Measurements from ENCODE around the gene MYRF.

Gene MYRF

DNA sequence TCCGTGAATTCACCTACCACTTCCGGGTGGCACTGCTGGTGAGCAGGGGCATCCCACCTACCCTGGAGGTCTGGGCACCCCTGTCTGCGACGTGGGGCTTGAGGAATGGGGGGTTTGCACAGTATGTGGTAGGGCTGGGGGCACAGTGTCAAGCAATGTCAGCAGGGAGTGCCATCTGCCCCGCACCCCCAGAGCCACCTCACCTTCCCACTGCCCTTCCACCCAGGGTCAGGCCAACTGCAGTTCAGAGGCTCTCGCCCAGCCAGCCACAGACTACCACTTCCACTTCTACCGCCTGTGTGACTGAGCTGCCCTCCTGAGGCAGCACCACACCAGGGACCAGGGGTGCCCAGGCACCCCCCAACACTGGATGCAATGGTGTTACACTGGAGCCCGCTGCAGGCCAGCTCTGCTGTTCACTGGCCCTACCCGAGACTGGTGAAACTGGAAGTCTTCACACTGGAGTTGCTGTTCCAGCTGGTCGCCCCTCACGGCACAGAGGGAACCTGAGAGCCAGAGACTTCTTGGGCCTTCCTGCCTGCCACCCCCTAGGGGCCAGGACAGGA is 33.5 kb downstream of the MYRF start:
- DNase-seq (ENCODE audit: low spot score), result no peak
- no peak overlapping the region for H3K27ac Mint-ChIP-seq
- H3K4me1 Mint-ChIP-seq (ENCODE audit: low read depth), result peaks cover 10% of the 10 kb centered on the region
- H3K9me3 Mint-ChIP-seq, result no peaks in the 10 kb centered on the region
- H3K27me3 Mint-ChIP-seq (ENCODE audit: low read depth), result no peaks in the 10 kb centered on the region
- peaks cover 31% of the 10 kb centered on the region for H3K36me3 Mint-ChIP-seq (ENCODE audit: low read depth)
- no peak overlapping the region for H3K4me3 Mint-ChIP-seq

DNA sequence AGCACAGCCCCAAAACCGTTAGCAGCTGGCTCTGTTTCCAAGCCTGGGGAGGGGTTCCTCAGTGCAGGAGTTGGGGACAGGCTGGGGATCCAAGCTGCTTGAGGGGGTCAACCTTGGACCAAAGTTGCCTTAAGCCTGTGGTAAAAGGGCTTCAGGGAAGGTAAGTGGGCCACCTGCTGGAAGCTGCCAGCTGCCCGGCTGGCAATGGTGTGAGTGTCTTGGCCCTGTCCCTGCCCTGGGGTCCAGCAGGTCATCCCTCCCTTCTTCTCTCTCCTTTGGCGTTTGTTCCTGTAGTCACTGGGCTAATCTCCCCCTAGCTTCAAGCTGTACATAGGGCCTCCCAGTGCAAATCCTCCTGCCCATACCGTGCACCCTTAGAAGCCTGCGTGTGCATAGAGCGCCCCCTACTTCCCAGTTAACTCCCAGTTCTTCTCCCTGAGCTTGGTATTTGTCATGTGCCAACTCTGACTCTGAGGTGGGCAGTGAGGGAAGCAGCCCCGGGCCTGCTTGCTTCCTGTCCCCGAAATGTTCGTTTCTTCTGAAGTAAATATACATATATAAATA is 35.6 kb downstream of the MYRF start:
- no peaks in the 10 kb centered on the region for H3K9me3 Mint-ChIP-seq
- no peak for DNase-seq (ENCODE audit: low spot score)
- H3K36me3 Mint-ChIP-seq (ENCODE audit: low read depth), result peaks cover 39% of the 10 kb centered on the region
- no peaks in the 10 kb centered on the region for H3K27me3 Mint-ChIP-seq (ENCODE audit: low read depth)
- no peak overlapping the region for H3K27ac Mint-ChIP-seq
- H3K4me3 Mint-ChIP-seq, result no peak overlapping the region
- peaks cover 16% of the 10 kb centered on the region for H3K4me1 Mint-ChIP-seq (ENCODE audit: low read depth)

DNA sequence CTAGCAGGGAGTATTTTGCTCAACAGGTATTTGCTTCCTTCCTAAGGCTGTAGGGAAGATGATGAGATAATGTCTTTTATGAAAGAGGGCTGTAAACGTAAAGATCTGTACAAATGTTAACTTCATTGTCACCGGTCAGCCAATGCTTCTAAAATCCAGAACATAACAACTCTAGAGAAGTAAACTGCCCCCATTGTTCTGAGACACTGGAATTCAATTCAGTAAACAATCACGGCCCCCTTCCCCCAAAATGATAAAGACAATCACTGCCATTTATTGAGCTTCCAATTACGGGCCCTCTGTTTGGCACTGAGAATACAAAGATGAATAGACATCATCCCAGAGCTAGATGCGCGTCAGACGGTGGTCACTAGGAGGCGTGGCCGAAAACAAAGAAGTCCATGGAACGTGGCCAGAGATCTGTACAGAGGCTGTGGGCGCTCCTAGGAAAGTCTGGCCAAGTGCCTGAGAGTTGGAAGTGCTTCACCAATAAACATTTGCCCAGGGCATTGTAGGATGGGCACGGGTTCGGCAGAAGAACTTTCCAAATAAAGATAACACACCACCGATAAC is 39.4 kb downstream of the MYRF start:
- Mint-ChIP-seq H3K4me3 (peak overlapping the region; percentile 97), H3K27me3 (ENCODE audit: low read depth) (no peaks in the 10 kb centered on the region), H3K36me3 (ENCODE audit: low read depth) (peaks cover 58% of the 10 kb centered on the region), H3K27ac (peak overlapping the region; percentile 99), H3K9me3 (no peaks in the 10 kb centered on the region), H3K4me1 (ENCODE audit: low read depth) (peaks cover 35% of the 10 kb centered on the region)
- DNase-seq (ENCODE audit: low spot score), result peak; percentile 62

GRCh38 chr11:61792310-61793082 is 40.1 kb downstream of the MYRF start, which contains the start of the genes FEN1 and TMEM258:
FEN1 (plus strand) TSS chr11:61792911; CDS start chr11:61795362, 2,451 bp downstream.
TMEM258 (minus strand) TSS chr11:61792599; CDS start chr11:61792558, 41 bp downstream.
- H3K27me3 Mint-ChIP-seq (ENCODE audit: low read depth), result no peaks in the 10 kb centered on the region
- H3K4me3 Mint-ChIP-seq, result peak within 1 kb of the TSS; percentile 97
- peak within 1 kb of the TSS; percentile 99 for H3K27ac Mint-ChIP-seq
- H3K4me1 Mint-ChIP-seq (ENCODE audit: low read depth), result peaks cover 42% of the 10 kb centered on the region
- H3K36me3 Mint-ChIP-seq (ENCODE audit: low read depth), result peaks cover 63% of the 10 kb centered on the region
- DNase-seq (ENCODE audit: low spot score), result peak; percentile 88
- no peaks in the 10 kb centered on the region for H3K9me3 Mint-ChIP-seq

- Mint-ChIP-seq H3K36me3 (ENCODE audit: low read depth) (peaks cover 65% of the 10 kb centered on the region), H3K4me1 (ENCODE audit: low read depth) (peaks cover 41% of the 10 kb centered on the region), H3K4me3 (peak overlapping the region; percentile 97), H3K9me3 (no peaks in the 10 kb centered on the region), H3K27me3 (ENCODE audit: low read depth) (no peaks in the 10 kb centered on the region), H3K27ac (peak overlapping the region; percentile 99)
- no peak for DNase-seq (ENCODE audit: low spot score)
These were observed 40.8 kb downstream of the MYRF start for GRCh38 chr11:61793083-61793828.

GRCh38 chr11:61793829-61794204 is 41.4 kb downstream of the MYRF start:
- Mint-ChIP-seq H3K4me3 (peak overlapping the region; percentile 97), H3K36me3 (ENCODE audit: low read depth) (peaks cover 65% of the 10 kb centered on the region), H3K4me1 (ENCODE audit: low read depth) (peaks cover 41% of the 10 kb centered on the region), H3K9me3 (no peaks in the 10 kb centered on the region), H3K27me3 (ENCODE audit: low read depth) (no peaks in the 10 kb centered on the region), H3K27ac (peak overlapping the region; percentile 99)
- DNase-seq (ENCODE audit: low spot score), result no peak

DNA sequence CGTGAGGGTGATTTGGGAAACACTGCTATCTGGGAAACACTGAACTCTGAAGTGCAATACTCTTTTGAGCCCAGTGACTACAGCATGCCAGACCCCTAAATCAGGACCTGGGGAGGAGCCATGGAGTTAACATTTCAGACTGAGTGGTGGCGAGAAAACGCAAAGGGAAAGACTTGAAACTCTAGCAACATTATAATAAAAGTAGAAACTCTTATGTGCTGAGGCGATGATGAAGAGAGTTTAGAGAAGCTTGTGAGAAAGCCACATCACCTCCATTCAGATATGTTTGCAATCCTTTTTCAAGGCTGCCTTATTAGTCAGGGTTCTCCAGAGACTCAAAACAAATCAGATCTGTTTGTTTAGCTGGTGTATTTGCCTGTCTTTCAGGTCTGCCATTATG is 42.1 kb downstream of the MYRF start:
- H3K36me3 Mint-ChIP-seq (ENCODE audit: low read depth), result peaks cover 63% of the 10 kb centered on the region

DNA sequence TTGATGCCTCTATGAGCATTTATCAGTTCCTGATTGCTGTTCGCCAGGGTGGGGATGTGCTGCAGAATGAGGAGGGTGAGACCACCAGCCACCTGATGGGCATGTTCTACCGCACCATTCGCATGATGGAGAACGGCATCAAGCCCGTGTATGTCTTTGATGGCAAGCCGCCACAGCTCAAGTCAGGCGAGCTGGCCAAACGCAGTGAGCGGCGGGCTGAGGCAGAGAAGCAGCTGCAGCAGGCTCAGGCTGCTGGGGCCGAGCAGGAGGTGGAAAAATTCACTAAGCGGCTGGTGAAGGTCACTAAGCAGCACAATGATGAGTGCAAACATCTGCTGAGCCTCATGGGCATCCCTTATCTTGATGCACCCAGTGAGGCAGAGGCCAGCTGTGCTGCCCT is 43.0 kb downstream of the MYRF start:
- peaks cover 61% of the 10 kb centered on the region for H3K36me3 Mint-ChIP-seq (ENCODE audit: low read depth)
- H3K27me3 Mint-ChIP-seq (ENCODE audit: low read depth), result no peaks in the 10 kb centered on the region
- H3K4me1 Mint-ChIP-seq (ENCODE audit: low read depth), result peaks cover 43% of the 10 kb centered on the region
- H3K27ac Mint-ChIP-seq, result no peak overlapping the region
- peak overlapping the region; percentile 64 for H3K4me3 Mint-ChIP-seq
- no peaks in the 10 kb centered on the region for H3K9me3 Mint-ChIP-seq
- DNase-seq (ENCODE audit: low spot score), result no peak

More for the DNA sequence above, 42.1 kb downstream of the MYRF start:
- Mint-ChIP-seq H3K4me1 (ENCODE audit: low read depth) (peaks cover 41% of the 10 kb centered on the region), H3K27ac (no peak overlapping the region), H3K27me3 (ENCODE audit: low read depth) (no peaks in the 10 kb centered on the region), H3K4me3 (peak overlapping the region; percentile 41), H3K9me3 (no peaks in the 10 kb centered on the region)
- DNase-seq (ENCODE audit: low spot score), result no peak

DNA sequence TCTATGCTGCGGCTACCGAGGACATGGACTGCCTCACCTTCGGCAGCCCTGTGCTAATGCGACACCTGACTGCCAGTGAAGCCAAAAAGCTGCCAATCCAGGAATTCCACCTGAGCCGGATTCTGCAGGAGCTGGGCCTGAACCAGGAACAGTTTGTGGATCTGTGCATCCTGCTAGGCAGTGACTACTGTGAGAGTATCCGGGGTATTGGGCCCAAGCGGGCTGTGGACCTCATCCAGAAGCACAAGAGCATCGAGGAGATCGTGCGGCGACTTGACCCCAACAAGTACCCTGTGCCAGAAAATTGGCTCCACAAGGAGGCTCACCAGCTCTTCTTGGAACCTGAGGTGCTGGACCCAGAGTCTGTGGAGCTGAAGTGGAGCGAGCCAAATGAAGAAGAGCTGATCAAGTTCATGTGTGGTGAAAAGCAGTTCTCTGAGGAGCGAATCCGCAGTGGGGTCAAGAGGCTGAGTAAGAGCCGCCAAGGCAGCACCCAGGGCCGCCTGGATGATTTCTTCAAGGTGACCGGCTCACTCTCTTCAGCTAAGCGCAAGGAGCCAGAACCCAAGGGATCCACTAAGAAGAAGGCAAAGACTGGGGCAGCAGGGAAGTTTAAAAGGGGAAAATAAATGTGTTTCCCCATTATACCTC is 43.6 kb downstream of the MYRF start:
- Mint-ChIP-seq H3K4me3 (no peak overlapping the region), H3K27me3 (ENCODE audit: low read depth) (no peaks in the 10 kb centered on the region), H3K4me1 (ENCODE audit: low read depth) (peaks cover 44% of the 10 kb centered on the region), H3K36me3 (ENCODE audit: low read depth) (peaks cover 63% of the 10 kb centered on the region), H3K9me3 (no peaks in the 10 kb centered on the region), H3K27ac (peak overlapping the region; percentile 31)
- DNase-seq (ENCODE audit: low spot score), result no peak

DNA sequence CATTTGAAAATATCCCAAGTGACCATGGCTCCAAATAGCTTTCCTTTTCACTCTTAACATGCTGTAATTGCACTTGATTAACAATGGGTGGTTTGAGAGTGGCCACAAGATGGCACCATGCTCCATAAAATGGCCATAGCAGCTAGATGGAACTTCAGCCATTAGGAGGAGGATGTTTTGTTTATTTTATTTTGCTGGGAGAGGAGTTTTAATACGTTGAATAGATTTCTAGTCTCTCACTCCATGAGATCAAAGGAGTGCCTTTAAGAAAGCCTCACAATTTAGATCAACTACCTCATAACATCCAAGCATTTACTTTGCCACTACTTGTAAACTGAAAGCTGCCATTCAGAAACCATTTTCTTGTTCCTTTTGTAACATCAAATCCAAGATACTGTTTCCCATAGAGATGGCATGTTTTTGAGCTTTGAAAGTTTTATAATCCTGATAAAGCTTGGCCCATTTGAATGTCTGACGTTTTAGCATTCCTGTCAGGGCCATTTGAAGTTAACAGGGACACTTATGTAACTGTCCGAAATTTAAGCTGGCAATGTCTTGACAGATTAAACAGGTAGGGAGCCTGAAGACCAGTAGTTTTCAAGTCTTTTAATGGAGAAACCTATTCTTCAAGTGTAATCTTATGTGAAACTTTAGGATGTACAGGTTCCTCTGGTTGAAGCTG is 45.0 kb downstream of the MYRF start:
- H3K27ac Mint-ChIP-seq, result peak overlapping the region; percentile 36
- peaks cover 68% of the 10 kb centered on the region for H3K36me3 Mint-ChIP-seq (ENCODE audit: low read depth)
- H3K27me3 Mint-ChIP-seq (ENCODE audit: low read depth), result no peaks in the 10 kb centered on the region
- peaks cover 40% of the 10 kb centered on the region for H3K4me1 Mint-ChIP-seq (ENCODE audit: low read depth)
- H3K9me3 Mint-ChIP-seq, result no peaks in the 10 kb centered on the region
- DNase-seq (ENCODE audit: low spot score), result peak; percentile 57
- H3K4me3 Mint-ChIP-seq, result no peak overlapping the region

DNA sequence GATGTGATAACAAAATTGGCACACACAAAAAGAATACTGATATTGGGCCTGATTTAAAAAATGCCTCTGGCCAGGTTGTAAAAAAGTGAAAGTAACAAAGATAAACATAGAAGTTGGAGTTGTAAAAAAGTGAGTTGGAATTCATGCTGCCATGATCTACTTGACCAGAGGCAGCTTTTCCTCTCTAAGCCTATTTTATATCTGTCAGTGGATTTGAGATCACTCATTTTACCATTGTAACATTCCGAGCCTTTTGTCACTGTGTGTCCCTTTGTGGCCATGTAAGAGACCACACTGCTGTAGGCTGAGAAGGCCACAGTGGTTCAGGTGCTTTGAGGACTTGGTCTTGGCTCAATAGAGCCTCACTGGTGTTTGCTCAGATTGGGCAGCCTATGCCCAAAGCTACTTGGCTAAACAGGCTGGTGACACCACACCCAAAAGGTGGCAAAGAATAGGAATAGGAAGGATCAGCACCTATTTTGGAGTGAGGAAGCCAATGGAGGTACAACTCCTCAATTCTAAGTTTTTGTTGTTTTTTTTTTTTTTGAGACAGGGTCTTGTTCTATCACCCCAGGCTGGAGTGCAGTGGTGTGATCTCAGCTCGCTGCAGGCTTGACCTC is 47.3 kb downstream of the MYRF start:
- no peaks in the 10 kb centered on the region for H3K9me3 Mint-ChIP-seq
- H3K27ac Mint-ChIP-seq, result peak overlapping the region; percentile 6
- DNase-seq (ENCODE audit: low spot score), result no peak
- peaks cover 35% of the 10 kb centered on the region for H3K4me1 Mint-ChIP-seq (ENCODE audit: low read depth)
- no peaks in the 10 kb centered on the region for H3K27me3 Mint-ChIP-seq (ENCODE audit: low read depth)
- H3K36me3 Mint-ChIP-seq (ENCODE audit: low read depth), result peaks cover 77% of the 10 kb centered on the region
- no peak overlapping the region for H3K4me3 Mint-ChIP-seq

DNA sequence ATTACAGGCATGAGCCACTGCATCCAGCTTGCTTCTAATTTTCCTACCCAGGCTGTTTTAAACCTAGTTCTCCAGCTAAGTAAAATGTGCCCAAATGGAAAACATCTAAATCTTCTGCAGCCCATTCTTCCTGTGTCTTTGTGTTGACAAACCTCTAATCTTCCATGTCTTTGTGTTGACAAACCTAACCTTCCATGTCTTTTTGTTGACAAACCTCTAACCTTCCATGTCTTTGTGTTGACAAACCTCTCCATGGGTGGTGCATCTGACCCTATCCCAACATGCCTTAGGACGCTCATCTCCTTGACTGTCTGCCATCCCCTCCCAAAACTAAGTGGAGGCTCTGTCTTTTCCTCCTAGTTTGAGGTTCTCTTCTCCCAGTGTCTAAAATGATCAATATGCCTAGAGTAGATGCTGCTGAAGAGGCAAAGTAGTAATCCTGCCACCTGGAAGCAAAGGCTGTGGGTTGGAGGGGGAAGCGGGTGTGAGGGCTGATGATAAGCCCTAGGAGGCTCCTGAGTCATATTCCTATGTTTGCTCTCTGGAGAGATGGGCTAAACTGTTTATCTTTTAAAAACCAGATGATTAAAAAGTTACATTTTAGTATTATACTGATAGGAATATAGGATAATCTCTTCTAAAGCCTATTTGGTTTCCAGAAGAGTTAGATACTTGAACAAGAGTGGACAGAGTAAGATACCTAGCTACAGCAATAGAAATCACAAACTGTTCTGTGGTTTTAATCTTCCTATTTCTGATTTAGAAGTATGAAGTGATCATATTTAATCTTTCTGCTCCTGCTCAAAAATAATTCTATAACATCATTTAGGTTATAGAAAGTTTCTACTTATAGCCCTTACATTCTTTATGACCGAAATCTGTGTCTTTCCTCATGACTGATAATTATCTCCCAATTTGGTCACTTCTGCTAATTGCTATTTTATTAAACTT is 48.2 kb downstream of the MYRF start:
- peaks cover 30% of the 10 kb centered on the region for H3K4me1 Mint-ChIP-seq (ENCODE audit: low read depth)
- no peaks in the 10 kb centered on the region for H3K9me3 Mint-ChIP-seq
- H3K27ac Mint-ChIP-seq, result peak overlapping the region; percentile 33

More for the DNA sequence above, 48.2 kb downstream of the MYRF start:
- Mint-ChIP-seq H3K27me3 (ENCODE audit: low read depth) (no peaks in the 10 kb centered on the region), H3K4me3 (no peak overlapping the region), H3K36me3 (ENCODE audit: low read depth) (peaks cover 76% of the 10 kb centered on the region)
- no peak for DNase-seq (ENCODE audit: low spot score)

Measured in T-helper 2 cell treated with Interferon-gamma antibody and Interleukin-4, amounts not matched to agents 5 μg/mL and 100 μg/mL, for 36 hours (primary cell).